ENCODE data around the gene LPIN3. TPM values are rescaled to one million over a fixed set of nuclear protein-coding genes. Genes with fewer than 3 reads are reported as not detected.

Gene LPIN3
- total RNA-seq, 1 experiment from 2014 or later, result 18.5 TPM

DNA sequence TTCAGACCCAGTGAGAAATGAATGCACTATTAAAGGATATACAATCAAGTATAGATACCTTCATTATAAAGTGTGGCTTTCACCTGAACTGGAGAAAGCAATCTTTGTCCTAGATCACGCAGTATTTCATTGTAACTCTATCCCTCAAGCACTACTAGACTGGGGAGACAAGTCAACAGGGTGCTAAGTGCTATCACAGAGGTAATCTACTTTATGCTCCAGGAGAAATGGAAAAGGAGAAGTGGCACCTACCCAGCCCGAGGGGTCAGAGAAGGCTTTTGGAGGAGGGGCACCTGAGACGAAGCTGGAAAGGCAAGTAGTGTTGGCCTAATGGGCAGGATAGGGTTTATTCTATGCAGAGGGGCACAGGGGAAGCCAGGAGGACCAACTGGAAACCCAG is 40.2 kb upstream of the LPIN3 start:
- CTCF ChIA-PET, result no interaction called here

More for the DNA sequence above, 40.2 kb upstream of the LPIN3 start:
- Histone ChIP-seq H3K27me3 (ENCODE audit: insufficient read depth, low read length) (no peaks in the 10 kb centered on the region), H3K79me2 (ENCODE audit: insufficient read depth, low read length) (no peaks in the 10 kb centered on the region), H3K9ac (ENCODE audit: low read length) (no peak overlapping the region), H3K36me3 (ENCODE audit: control insufficient read depth in 1 of 2, insufficient read depth in 2 of 2, low read length in 2 of 2) (no peaks in the 10 kb centered on the region), H3K4me1 (ENCODE audit: control insufficient read depth in 1 of 2, insufficient read depth in 2 of 2, low read length in 2 of 2) (no peaks in the 10 kb centered on the region), H3K9me3 (ENCODE audit: control insufficient read depth in 1 of 2, insufficient read depth in 1 of 2, low read depth in 1 of 2, low read length in 2 of 2) (no peaks in the 10 kb centered on the region), H3K4me2 (ENCODE audit: low read length) (no peak overlapping the region), H3K27ac (ENCODE audit: low read depth, low read length) (no peak overlapping the region), H2AFZ (ENCODE audit: low read depth, low read length, poor library complexity, severe bottlenecking) (no peak overlapping the region), H3K9me2 (ENCODE audit: insufficient read depth) (no peaks in the 10 kb centered on the region), H4K20me1 (ENCODE audit: insufficient read depth) (no peaks in the 10 kb centered on the region), H3K4me3 (replicated peaks in 1 of 2; ENCODE audit: low read depth in 1 of 2, low read length in 2 of 2) (no peak overlapping the region)
- intact Hi-C loops (cut with micrococcal nuclease), result no loop called here
- no peak for DNase-seq (ENCODE audit: low read depth, low spot score)
- TF ChIP-seq FOSL1 (IDR thresholded peaks at IDR 0.05; ENCODE audit: low read depth) (no peak), YY1 (IDR thresholded peaks at IDR 0.05; ENCODE audit: extremely low read depth, insufficient replicate concordance, low read depth, low read length) (no peak), SIN3A (IDR thresholded peaks at IDR 0.05; ENCODE audit: low read depth) (no peak), ZNF274 (IDR thresholded peaks at IDR 0.05; ENCODE audit: low read depth, low read length) (no peak), REST (IDR thresholded peaks at IDR 0.05; ENCODE audit: low read depth) (no peak), SRF (IDR thresholded peaks at IDR 0.05; ENCODE audit: low read depth) (no peak), SP1 (IDR thresholded peaks at IDR 0.05; ENCODE audit: low read depth) (no peak), POLR2AphosphoS5 (IDR thresholded peaks at IDR 0.05; ENCODE audit: low read depth, low read length) (no peak), CBX3 (IDR thresholded peaks at IDR 0.05; ENCODE audit: low read depth) (no peak), ATF3 (IDR thresholded peaks at IDR 0.05) (no peak), ZFX (IDR thresholded peaks at IDR 0.05) (no peak), CTCF (IDR thresholded peaks at IDR 0.05 in 2 of 3, conservative IDR thresholded peaks at IDR 0.05 in 1 of 3; ENCODE audit: borderline replicate concordance in 1 of 3, insufficient read depth in 1 of 3, low read depth in 2 of 3, low read length in 2 of 3) (no peak), ELF1 (IDR thresholded peaks at IDR 0.05; ENCODE audit: borderline replicate concordance, low read depth) (no peak)
- TF ChIP-seq, protein P1, sequence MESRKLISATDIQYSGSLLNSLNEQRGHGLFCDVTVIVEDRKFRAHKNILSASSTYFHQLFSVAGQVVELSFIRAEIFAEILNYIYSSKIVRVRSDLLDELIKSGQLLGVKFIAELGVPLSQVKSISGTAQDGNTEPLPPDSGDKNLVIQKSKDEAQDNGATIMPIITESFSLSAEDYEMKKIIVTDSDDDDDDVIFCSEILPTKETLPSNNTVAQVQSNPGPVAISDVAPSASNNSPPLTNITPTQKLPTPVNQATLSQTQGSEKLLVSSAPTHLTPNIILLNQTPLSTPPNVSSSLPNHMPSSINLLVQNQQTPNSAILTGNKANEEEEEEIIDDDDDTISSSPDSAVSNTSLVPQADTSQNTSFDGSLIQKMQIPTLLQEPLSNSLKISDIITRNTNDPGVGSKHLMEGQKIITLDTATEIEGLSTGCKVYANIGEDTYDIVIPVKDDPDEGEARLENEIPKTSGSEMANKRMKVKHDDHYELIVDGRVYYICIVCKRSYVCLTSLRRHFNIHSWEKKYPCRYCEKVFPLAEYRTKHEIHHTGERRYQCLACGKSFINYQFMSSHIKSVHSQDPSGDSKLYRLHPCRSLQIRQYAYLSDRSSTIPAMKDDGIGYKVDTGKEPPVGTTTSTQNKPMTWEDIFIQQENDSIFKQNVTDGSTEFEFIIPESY (IDR thresholded peaks at IDR 0.05; ENCODE audit: extremely low read depth, insufficient replicate concordance, low read length), result no peak
- ChIA-PET POLR2A (no interaction called here), RAD21 (ENCODE audit: low non-redundant PET in 1 of 2, low total read pairs in 2 of 2, uncharacterized antibody in 2 of 2, unreplicated experiment in 2 of 2) (no interaction called here)
- no peak for ATAC-seq
- BruUV-seq (replicated peaks), result no TSS peak
